GM19099 (cell line): ENCODE measurements around the gene AFF4.

ENCODE experiments used
- POLR2A ChIP-seq: IDR thresholded peaks from 3 replicates; pipeline ENCODE4 v1.6.1; 2011; ENCODE audit warnings: low read depth; ENCODE audit not compliant: insufficient read length; ENCODE audit errors: extremely low read depth

The AFF4 gene

DNA sequence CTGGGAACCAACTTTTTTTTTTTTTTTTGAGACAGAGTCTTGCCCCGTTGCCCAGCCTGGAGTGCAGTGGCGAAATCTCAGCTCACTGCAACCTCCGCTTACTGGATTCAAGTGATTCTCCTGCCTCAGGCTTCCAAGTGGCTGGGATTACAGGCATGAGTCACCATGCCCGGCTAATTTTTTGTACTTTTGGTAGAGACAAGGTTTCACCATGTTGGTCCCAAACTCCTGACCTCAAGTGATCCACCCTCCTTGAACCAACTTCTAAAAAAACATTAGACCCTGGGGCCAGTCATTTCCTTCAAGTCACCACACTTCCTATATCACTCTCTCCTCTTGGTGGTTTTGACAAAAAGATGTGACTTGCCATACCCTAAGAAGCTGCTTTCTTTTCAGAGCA is 122.1 kb downstream of the AFF4 start:
- TF ChIP-seq POLR2A, result no peak

DNA sequence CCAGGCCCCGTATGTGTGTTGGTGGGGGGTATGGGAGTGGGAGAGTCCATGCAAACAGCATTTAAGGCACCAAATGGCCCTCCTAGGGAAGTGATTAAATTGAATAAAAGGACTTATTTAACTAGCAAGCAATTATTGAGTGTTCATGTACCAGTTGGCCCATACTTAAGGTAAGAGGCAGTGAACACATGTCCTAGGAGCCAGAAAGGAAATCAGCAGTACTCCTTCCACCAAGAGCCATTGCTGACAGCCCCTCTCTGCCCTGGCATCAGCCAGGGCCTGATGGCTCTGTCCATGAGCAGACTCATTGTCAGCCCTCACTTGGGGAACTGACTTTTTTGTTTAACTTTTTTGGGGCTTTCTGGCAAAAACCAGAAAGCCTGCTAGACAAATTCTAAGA is 122.5 kb downstream of the AFF4 start:
- no peak for TF ChIP-seq POLR2A

DNA sequence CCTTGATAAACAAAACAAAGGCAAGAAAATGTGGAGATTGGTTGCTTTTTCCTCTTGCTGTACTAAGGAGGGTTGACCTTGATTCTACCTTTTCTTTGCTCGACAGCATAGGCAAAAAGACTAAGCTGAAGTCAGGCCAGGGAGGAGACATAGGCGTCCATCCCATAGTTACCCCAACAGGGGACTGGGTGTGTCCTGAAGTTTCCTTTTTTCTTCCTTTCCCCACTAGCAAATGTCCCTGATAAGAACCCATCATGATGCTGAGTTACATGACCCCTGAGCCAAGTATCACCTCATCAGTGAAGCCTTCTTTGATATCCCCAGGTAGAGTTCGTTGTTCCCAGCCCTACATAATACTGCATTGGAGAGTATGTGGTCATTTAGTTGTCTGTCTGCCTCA is 123.1 kb downstream of the AFF4 start:
- TF ChIP-seq POLR2A, result no peak

DNA sequence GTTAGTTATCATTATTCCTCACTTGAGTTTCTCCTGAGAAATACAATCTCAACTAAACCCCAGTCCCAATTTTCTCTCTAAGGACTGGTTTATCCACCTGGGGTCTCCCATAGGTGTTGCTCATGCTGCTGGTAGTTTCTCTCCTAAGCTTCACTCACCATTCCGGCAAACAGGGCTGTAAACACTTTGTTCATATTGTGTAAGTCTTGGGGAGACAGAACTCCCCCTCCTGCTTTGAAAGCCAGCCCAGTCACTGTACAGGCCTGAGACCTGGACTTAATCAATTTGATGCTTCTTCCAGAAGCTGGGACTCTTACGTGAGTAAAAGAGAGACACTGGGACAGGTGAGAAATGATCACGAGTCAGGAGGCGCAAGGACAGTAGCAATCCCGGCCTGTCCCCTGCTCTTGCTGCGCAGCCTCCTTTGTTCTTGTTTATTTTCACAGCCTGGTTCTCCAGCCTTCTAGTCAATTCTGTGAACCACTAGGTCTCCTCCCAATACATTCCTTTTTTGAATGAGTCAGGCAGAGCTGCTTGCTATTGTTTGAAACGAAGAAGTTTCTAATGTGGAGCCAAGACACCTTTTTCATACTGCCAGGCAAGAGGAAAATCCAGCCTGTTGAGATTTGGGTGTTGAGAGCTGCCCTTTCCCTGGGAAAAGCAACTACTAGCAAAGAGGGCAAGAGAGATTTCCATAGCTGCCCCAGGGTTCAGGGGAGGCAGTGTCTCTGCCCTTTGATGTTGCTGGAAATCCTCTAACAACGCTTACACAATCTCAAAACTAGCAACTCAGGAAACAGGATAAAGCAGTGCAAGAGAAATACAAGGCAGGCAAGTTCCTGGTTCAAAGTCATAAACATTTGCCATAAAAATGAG is 123.8 kb downstream of the AFF4 start:
- TF ChIP-seq POLR2A, result no peak

DNA sequence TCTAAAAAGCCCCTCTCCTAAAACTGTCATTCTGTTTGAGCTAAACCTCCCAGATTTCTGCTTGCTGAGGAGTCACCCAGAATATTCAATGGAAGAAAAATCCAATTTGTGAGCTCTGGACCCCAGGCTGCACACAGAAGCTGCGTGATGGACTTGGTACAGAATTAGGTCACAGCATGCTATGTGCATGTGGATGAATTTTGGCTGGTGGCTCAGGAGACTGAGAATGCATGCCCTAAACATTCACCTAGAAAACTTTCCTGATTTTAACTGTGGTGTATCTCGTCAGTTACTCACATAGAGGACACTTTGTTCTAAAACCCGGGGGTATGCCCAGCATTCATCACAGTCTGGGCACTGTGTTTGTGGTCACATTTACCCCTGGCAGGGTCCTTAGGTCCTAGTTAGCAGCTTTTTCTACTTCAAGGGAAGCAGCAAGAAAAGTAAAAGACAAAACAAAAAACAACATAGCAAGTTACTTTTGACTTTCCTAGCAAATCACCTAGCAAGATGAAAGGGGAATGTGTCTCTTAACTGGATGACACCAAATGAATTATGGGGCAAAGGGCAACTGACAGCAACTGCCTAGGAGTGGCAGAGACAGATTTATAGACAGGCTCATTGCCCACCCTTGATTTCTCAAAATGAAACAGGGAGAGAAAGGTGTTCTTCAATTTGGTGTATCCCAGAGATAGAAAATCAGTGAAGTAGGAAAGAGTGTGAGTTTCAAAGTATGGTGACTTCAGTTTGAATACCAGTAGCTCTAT is 124.7 kb downstream of the AFF4 start:
- no peak for TF ChIP-seq POLR2A

DNA sequence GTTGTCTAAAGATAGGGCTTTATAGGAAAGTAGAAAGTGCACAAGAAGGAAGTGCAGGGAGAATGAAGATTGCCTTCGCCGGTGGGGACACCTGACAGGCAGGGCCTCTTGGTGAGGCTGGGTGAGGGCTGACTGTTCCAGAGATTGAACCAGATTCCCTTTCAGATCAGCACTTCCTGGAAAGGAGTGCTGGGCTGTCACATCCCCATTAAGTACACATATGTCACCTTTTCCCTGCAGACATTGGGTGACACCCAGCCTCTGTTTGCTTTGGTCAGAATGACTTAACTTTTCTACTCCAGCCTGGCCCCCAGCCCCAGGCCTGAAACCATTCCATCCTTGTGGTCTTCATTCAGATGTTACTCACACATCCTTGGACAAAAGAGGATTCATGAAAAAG is 125.6 kb downstream of the AFF4 start:
- TF ChIP-seq POLR2A, result no peak

DNA sequence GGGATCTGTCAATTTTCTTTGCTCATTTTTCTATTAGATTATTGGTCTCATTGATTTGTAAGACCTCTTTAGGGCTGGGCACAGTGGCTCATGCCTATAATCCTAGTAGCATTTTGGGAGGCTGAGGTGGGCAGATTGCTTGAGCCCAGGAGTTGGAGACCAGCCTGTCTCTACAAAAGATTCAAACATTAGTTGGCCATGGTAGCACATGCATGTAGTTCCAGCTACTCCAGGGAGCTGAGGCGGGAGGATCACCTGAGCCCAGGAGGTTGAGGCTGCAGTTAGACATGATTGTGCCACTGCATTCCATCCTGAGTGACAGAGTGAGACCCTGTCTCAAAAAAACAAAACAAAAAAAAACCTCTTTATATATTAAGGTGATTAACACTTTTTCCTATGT is 126.6 kb downstream of the AFF4 start:
- TF ChIP-seq POLR2A, result no peak

DNA sequence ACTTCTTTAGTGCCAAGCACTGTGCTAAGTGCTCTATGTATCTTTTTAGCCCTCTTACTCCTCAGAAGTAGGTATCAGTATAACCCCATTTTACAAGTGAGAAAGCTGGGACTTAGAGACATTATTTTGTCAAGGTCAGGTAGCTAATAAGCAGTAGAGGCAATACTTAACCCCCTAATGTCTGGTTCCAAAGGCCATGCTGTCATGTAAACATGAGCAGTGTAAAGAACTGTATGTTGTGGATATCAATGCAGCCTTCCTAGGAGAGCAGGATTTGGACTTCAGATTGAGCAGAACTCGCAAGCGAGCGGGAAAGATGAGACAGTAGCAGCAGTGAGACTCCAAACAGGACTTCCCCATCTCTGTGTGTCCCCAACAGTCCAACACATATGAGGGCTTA is 129.4 kb downstream of the AFF4 start:
- TF ChIP-seq POLR2A, result no peak

DNA sequence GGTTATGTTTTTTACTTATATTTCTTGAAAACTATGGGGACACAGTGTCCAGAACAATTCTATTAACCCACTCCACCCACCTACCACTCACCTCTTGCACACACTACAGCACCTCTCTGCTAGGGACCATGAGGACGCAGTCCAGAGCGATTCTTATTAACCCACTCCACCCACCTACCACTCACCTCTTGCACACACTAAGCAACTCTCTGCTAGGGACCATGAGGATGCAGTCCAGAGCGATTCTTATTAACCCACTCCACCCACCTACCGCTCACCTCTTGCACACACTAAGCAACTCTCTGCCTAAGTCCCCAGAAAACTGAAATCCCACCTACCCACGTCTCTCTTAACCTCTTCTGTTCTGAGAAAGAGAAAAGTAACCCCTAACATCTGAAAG is 130.8 kb downstream of the AFF4 start:
- no peak for TF ChIP-seq POLR2A

DNA sequence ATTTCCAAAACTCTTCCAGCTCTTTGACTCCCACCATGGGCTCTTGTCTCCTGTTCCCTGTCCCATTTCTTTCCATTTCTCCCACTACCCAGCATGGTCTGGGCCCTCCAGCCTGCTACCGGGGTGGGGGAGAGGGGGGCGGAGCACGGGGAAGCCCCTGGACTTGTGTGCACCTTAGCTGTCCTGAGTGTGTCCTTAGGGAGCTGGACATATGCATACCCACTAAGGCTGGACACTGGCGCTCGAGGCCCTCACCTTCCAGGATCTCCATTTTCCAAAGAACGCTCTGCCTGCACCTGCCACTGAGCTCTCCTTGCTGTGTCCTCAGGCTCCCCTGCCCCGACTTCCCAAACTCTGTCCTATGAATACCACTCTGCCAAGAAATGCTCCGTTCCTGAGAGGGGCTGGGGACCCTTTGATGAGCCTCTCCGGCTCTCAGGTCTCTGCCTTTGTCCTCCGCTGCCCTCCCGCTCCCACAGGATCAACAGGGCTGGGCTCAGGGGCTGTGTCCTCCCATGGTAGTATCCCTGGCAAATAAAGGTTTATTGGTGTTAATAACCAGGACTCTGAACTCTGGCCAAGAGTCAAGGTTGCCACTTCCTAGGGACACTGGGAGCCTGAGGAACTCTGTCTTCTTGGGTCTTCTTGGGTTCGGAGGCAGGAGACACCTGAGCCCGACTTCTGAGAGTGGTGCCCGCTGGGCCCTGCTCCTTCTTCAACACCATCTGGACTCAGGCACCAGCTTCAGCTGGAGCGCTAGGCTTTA is 132.2 kb downstream of the AFF4 start:
- TF ChIP-seq POLR2A, result no peak

DNA sequence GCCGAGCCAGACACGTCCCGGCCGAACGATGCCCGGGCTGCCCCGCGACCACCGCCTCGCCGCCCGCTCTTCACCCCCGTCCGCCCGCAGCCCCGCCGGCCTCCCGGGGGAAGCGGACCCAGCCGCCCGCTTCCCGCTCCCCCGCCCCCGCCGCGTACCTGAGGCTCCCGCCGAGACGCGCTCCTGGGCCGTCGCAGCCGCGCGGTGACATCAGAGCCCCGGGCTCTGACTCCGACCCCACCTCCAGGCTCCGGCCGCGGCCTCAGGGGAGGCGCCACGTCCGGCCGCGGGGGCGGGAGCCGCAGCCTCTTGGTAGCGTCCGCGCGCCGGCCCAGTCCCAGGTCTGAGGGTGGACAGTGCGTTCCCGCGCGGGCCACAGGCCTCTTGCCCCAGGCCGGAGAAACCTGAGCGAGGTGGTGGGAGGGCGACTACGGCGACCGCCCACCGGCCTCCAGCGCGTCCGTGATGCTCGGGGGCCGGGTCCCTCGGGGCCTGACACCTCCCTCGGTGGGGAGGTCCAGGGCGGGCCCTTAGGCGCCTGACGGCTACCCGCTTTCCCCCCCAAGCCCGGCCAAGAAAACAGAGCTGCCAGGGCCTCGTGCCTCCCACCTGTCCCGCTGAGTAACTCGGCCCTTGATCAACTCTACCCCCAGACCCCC is 132.9 kb downstream of the AFF4 start, which contains the start of gene SHROOM1:
Gene SHROOM1, minus strand, starts transcription at position 212 of the 659 bp plus-strand sequence. CDS start 4,507 bp downstream, outside the sequence.
- peak; percentile 51 for TF ChIP-seq POLR2A

DNA sequence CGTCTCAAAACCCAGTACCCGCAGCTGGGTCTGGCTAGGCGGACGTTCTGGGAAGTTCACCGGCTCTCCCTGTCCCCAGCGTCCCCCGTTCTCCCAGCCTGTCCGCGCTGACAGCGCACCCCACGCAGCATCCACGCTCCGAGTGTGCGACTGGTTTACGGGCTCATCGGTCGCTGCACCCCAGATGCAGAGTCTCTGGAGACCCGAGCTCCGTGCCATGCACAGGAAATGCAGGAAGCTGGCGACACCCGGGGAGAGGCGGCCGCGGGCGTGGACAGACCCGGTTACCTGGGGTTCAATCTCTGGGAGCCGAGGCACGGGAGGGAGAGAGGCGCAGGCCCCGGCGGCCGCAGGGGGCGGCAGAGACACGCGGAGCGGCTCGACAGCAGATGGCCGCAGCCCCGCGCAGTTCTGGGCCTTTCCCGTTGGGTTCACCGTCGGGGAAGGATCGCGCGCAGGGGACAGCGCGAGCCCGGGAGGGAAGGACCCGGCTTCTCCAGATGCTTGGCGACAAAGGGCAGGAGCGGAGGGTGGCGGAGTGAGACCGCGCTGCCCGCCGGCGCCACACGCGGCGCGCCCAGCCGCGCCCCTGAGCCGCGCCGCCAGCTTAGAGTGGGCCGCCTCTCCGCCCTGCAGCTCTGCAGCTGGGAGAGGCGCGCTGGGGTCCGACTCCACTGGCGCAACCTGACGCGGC is 133.5 kb downstream of the AFF4 start:
- TF ChIP-seq POLR2A, result peak; percentile 2

DNA sequence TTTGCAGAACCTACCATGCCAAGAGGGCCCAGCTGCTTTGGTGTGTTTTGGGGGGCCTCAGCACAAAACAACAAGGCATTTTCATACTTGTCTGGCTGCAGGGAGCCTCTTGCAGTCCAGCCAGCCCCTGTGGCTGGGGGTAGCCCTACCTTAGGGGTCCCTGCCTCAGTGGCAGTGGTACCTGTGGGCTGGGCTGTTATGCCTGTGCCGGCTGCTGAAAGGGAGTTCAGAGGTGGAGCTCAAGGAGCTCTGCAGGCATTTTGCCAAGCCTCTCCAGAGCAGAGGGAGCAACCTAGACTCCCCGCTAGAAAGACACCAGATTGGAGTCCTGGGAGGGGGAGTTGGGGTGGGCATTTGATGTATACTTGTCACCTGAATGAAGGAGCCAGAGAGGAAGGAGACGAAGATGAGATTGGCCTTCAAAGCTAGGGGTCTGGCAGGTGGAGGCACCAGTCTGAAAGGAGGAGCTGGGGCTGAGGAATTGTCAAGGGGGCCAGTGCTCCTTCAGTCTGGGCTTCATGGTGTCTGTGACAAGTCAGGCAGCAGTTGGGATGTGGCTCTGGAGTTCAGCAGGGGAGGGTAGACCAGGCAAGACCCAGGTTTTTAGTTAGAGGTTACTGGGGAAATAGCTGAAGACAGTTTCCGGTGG is 134.5 kb downstream of the AFF4 start:
- TF ChIP-seq POLR2A, result no peak

DNA sequence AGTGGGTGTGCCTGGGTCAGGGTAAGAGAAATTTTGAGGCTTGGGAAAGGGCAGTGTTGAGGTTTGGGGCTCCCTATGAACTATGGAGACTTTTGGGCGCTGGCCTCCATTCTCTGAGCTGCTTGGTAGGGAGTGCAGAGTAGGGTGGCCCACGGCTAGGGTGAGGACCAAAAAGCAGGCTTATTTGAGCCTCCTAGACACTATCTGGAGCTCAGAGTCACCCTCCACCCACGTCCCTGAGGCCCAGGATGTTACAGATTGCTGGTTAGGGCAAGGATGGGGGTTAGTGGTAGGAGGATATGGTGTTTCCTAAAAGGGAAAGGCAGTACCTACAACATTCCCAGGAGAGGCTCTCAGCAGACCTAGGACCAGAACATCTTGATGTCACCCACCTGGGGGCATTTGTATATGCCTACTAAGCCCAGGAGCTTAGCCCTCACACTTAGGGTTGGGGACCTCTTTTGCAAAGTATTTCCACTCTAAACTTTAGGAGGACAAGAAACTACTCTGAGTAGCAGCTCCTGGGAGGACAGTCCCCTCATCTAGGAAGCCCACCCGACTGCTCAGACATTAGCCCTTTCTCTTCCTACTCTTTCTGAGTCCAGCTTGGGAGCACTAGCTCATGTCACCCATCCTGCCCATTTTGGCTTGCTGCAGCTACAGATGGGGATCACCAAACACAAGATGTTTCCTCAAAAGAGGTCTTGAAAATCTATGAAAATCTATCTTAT is 135.3 kb downstream of the AFF4 start:
- TF ChIP-seq POLR2A, result no peak
